ENCODE measurements around the gene ARNT2.

DNA sequence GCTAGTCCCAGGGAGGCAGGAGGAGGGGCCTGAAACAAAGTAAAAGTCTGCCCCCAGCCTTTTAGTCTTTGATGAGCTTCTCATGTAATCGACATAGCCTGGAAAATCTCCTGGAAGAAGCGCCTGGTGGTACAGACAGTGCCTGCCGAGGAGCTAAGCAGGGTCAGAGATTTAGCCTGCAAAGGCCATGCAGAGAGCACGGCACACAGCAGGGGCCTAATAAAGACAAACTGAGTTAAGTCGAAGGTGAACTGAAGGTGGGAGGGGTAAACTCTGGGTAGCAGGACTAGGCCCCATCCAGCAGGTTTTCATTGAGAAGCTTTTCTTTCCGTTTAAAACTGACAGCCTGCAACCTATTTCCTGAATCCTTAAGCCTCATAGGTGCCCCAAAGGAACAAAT, 175.4 kb downstream of the ARNT2 start:
- TF ChIP-seq, protein P1, sequence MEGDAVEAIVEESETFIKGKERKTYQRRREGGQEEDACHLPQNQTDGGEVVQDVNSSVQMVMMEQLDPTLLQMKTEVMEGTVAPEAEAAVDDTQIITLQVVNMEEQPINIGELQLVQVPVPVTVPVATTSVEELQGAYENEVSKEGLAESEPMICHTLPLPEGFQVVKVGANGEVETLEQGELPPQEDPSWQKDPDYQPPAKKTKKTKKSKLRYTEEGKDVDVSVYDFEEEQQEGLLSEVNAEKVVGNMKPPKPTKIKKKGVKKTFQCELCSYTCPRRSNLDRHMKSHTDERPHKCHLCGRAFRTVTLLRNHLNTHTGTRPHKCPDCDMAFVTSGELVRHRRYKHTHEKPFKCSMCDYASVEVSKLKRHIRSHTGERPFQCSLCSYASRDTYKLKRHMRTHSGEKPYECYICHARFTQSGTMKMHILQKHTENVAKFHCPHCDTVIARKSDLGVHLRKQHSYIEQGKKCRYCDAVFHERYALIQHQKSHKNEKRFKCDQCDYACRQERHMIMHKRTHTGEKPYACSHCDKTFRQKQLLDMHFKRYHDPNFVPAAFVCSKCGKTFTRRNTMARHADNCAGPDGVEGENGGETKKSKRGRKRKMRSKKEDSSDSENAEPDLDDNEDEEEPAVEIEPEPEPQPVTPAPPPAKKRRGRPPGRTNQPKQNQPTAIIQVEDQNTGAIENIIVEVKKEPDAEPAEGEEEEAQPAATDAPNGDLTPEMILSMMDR (IDR thresholded peaks at IDR 0.05), result no peak
- TF ChIP-seq POLR2AphosphoS5 (IDR thresholded peaks at IDR 0.05) (no peak), POLR2A (IDR thresholded peaks at IDR 0.05) (no peak)
